Kasumi-1 (cell line): ENCODE data around the gene ARFGAP1.
"Not testable (repeated sequence)": the region's sequence is repeated elsewhere in the genome, so short reads cannot be mapped to it uniquely, and the experiment has no call there.

Source experiments
- DNase-seq, 2 experiments: peaks; one replicate each; lab custom pipeline; 2025; lab: John Stamatoyannopoulos, UW

Gene ARFGAP1

GRCh38 chr20:63334356-63334755, 61.7 kb downstream of the ARFGAP1 start:
- DNase-seq = no peak

- DNase-seq = not testable (repeated sequence)
Observed at GRCh38 chr20:63335060-63335459, 62.4 kb downstream of the ARFGAP1 start.

GRCh38 chr20:63335711-63336110, 63.1 kb downstream of the ARFGAP1 start:
- no peak for DNase-seq

- no peak for DNase-seq
Observed at GRCh38 chr20:63336232-63336752, 63.7 kb downstream of the ARFGAP1 start.

GRCh38 chr20:63337786-63338420, 65.3 kb downstream of the ARFGAP1 start:
- no peak for DNase-seq
